Progenitor cell of endocrine pancreas (in vitro differentiated cells): ENCODE measurements around the gene SMAD2. TPM values are rescaled to one million over a fixed set of nuclear protein-coding genes. Genes with fewer than 3 reads are reported as not detected.

ENCODE experiments used
- DNase-seq: peaks from one replicate; pipeline ENCODE4 v3.0.0; 2021; ENCODE audit warnings: low spot score; ENCODE audit not compliant: unreplicated experiment
- H3K27ac Mint-ChIP-seq: 2 replicates; pipeline ENCODE4 v1.8.0; 2021; ENCODE audit warnings: mild to moderate bottlenecking, moderate library complexity, mixed read lengths
- H3K27me3 Mint-ChIP-seq: 2 replicates; pipeline ENCODE4 v1.8.0; 2021; ENCODE audit warnings: mixed read lengths
- H3K36me3 Mint-ChIP-seq: 2 replicates; pipeline ENCODE4 v1.8.0; 2022; ENCODE audit warnings: mixed read lengths; ENCODE audit not compliant: insufficient read depth
- H3K4me1 Mint-ChIP-seq: 2 replicates; pipeline ENCODE4 v1.8.0; 2021; ENCODE audit warnings: low read depth, mixed read lengths
- H3K4me3 Mint-ChIP-seq: 2 replicates; pipeline ENCODE4 v1.8.0; 2021; ENCODE audit warnings: low read depth, mild to moderate bottlenecking, moderate library complexity, mixed read lengths
- H3K9me3 Mint-ChIP-seq: 2 replicates; pipeline ENCODE4 v1.8.0; 2021; ENCODE audit warnings: low read depth, mixed read lengths
- CTCF ChIP-seq: fragments of 200-600 bp; sonication (generic); IDR thresholded peaks from one replicate; pipeline ENCODE4 v1.5.0; 2021; ENCODE audit warnings: antibody characterized with exemption, mild to moderate bottlenecking; ENCODE audit not compliant: unreplicated experiment
- long read RNA-seq: library from polyadenylated mRNA; unstranded; transcript quantifications from one replicate; pipeline ENCODE4 v2.0.0, GENCODE V29; 2020
- total RNA-seq: library from RNA; stranded (reverse); gene quantifications from 2 replicates; pipeline ENCODE4 v1.2.1, GENCODE V29; 2021

The SMAD2 gene
- 140 and 145 TPM in 2 replicates for total RNA-seq
- long read RNA-seq, full-length matches to known transcripts, result 54 of 115 reads
- long read RNA-seq, partial matches to known transcripts, result 21 of 115 reads
- long read RNA-seq, other reads (novel, unspliced or antisense), result 40 of 115 reads

DNA sequence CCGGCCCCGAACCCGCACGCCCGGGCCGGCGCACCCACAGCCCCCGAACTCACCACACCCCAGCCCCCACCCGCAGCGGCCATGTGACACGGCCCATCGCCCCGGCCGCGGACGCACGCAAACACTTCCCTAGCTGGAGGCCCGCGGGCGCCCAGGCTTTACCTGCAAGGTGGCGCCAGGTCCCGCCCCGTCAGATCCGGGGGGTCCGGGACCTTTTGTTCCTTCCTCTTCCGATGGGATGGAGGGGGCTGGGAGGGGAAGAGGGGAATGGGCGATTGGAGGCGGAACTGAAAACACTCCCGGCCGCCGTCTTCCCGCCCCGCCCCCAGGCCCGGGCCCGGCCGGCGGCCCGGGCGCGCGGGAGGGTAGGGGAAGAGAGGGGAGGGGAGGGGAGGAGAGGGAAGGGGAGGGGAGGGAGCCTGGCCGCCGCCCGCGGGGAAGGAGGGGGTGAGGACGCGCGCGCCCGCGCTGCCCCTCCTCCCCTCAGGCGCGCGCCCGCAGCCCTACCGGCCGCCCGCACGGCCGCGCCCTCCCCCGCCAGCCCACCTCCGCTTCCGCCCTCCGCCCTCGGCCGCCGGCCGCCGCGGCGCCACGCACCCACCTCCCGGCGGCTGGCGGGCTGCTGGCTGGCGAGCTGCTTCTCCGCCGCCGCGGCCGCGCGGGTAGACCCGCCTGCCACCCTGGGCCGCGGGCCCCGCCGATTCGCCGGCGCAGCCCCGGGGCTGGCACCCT lies at the start of gene SMAD2:
Gene SMAD2 (minus strand): TSS at position 461 of the 732 bp plus-strand sequence. CDS start 33,903 bp downstream, outside the sequence.
- no peaks in the 10 kb centered on the region for H3K36me3 Mint-ChIP-seq
- H3K4me3 Mint-ChIP-seq, result peak within 1 kb of the TSS; percentile 91
- peak; percentile 80 for DNase-seq
- peaks cover 33% of the 10 kb centered on the region for H3K4me1 Mint-ChIP-seq
- H3K9me3 Mint-ChIP-seq, result no peaks in the 10 kb centered on the region
- peak within 1 kb of the TSS; percentile 98 for H3K27ac Mint-ChIP-seq
- H3K27me3 Mint-ChIP-seq, result no peaks in the 10 kb centered on the region
- no peak for TF ChIP-seq CTCF

DNA sequence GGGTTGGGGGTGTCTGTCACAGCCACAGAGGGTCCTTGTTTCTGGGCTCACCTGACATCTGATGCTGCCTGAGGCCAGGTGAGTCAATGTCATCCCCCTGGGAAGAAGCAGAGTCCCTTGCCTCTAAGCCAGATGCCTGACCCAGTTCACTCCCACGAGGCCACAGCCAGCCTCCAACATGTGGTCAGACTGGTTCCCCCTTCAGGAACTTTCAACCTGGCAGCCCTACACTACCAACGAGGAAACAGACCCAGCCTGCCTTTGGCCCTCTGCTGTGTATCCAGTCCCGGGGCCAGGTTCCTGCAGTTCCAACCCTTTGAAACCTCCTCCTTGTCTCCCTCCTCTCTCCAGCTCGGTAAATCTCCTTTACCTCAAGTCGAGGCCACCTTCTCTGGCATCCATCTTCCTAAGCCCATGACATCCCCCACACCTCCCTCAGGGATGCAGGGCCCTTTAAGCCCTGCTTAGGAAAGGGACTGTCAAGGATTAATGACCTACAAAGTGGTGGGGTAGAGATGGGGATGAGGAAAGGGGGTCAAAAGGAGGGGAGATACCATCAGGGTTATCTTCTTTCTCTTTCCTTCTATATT lies 49.2 kb upstream of the SMAD2 start:
- no peaks in the 10 kb centered on the region for H3K9me3 Mint-ChIP-seq
- DNase-seq, result no peak
- H3K4me3 Mint-ChIP-seq, result no peak overlapping the region
- no peak overlapping the region for H3K27ac Mint-ChIP-seq
- no peak for TF ChIP-seq CTCF
- no peaks in the 10 kb centered on the region for H3K27me3 Mint-ChIP-seq
- H3K4me1 Mint-ChIP-seq, result peaks cover 18% of the 10 kb centered on the region
- no peaks in the 10 kb centered on the region for H3K36me3 Mint-ChIP-seq

- no peak for DNase-seq
- H3K36me3 Mint-ChIP-seq, result no peaks in the 10 kb centered on the region
- TF ChIP-seq CTCF, result no peak
- no peaks in the 10 kb centered on the region for H3K9me3 Mint-ChIP-seq
- no peak overlapping the region for H3K4me3 Mint-ChIP-seq
- H3K27ac Mint-ChIP-seq, result no peak overlapping the region
- H3K4me1 Mint-ChIP-seq, result peaks cover 18% of the 10 kb centered on the region
- H3K27me3 Mint-ChIP-seq, result no peaks in the 10 kb centered on the region
These were observed 48.1 kb upstream of the SMAD2 start for GRCh38 chr18:47978603-47979002.

- Mint-ChIP-seq H3K27me3 (peaks cover under 1% of the 10 kb centered on the region), H3K4me3 (no peak overlapping the region), H3K4me1 (peaks cover 18% of the 10 kb centered on the region), H3K36me3 (no peaks in the 10 kb centered on the region), H3K9me3 (no peaks in the 10 kb centered on the region), H3K27ac (peak overlapping the region; percentile 23)
- DNase-seq, result no peak
- no peak for TF ChIP-seq CTCF
These were observed 47.7 kb upstream of the SMAD2 start for GRCh38 chr18:47978141-47978540.

- Mint-ChIP-seq H3K36me3 (no peaks in the 10 kb centered on the region), H3K27me3 (peaks cover 3% of the 10 kb centered on the region), H3K27ac (no peak overlapping the region), H3K4me1 (peaks cover 14% of the 10 kb centered on the region), H3K9me3 (no peaks in the 10 kb centered on the region), H3K4me3 (no peak overlapping the region)
- DNase-seq, result no peak
- TF ChIP-seq CTCF, result no peak
These were observed 45.2 kb upstream of the SMAD2 start for GRCh38 chr18:47975701-47976100.
